Stimulated activated CD4-positive, alpha-beta T cell treated with anti-CD3 and anti-CD28 coated beads, Interleukin-1b, Interleukin-23, amount 100 ng/mL, for 24 hours (primary cell): ENCODE data around the gene CDH4.
"Not testable (repeated sequence)": the region's sequence is repeated elsewhere in the genome, so short reads cannot be mapped to it uniquely, and the experiment has no call there.

Source experiments
- DNase-seq, 4 experiments: peaks; one replicate each; pipeline ENCODE4 v3.0.0-alpha.2; 2020; ENCODE audit warnings: low read depth in 4 of 4, low spot score in 1 of 4

The CDH4 gene

GRCh38 chr20:61958773-61959700 is 707.0 kb downstream of the CDH4 start:
- DNase-seq = no peak

DNA sequence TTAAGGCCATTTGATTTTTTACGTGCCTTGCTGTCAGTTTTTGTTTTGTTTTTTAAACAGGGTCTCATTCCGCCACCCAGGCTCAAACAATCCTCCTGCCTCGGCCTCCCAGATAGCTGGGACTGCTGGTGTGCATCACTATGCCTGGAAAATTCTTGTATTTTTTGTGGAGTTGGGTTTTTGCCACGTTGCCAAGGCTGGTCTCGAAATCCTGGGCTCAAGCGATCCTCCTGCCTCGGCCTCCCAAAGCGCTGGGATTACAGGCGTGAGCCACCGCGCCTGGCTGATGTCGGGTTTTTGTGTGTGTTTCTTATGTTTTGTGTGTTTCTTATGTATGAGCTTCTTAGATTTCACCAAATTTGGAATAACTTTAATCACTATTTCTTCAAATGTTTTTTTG is 708.8 kb downstream of the CDH4 start:
- no peak for DNase-seq

GRCh38 chr20:61963149-61963548 is 711.1 kb downstream of the CDH4 start:
- DNase-seq = no peak

DNA sequence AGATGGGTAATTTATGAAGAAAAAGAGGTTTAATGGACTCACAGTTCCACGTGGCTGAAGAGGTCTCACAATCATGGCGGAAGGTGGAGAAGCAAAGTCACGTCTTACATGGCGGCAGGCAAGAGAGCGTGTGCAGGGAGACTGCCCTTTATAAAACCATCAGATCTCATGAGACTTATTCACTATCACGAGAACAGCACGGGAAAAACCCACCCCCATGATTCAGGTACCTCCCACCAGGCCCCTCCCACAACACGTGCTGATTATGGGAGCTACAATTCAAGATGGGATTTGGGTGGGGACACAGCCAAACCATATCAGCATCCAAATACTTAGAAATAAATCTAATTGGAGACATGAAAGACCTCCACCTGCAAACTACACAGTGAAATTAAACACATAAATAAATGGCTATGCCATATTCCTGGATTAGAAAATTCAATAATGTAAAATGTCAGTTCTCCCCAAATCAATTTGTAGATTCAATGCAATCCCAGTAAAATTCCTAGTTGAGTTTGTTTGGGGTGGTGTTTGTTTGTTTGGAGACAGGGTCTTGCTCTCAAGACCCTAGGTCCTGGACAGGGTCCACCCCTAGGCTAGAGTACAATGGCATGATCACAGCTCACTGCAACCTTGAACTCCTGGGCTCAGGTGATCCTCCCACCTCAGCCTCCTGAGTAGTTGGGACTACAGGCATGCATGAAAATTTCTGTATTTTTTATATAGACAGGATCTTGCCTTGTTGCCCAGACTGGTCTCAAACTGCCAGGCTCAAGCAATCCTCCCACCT is 712.0 kb downstream of the CDH4 start:
- DNase-seq = no peak

DNA sequence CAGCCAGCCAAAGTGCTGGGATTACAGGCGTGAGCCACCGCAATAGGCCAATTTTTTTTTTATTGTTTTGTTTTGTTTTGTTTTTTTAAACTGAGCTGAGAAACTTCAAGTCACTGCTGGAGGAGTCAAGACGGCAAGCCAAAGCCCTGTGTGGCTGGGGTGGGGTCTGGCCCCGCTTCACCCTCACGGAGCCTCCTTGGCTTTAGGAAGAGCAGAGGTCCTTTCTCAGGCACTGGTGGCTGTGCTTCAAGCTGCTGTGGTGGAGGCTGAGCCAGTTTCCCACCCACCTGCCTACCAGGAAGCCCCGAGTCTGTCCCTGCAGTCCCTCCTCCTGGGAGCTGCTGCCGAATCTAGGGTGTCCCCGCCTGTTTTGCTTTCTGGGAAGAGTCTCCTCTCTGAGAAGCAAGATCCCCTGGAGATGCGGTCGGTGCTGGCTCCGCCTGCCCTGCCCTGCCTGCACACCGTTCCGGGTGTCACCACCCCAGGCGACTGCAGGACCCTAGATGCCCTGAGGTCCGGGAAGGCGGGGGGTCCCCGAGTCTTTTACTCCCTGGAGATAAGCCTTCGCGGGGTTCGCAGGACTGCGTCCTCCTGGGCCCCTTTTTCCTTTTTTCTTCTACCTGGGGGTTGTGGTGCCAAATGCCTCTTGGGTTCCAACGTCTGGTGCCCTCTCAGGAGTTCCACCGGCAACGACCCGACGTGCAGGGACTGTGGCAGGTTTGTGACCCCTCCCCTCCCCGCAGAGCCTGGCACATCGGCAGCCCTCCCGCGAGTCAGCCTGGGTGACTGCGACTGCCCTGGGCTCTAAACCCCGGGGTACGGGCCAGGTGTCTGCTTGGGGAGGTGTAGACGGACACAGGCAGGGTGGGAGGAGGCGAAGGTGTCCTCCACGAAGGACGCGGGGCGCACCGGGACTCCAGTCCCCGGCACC is 712.9 kb downstream of the CDH4 start:
- DNase-seq = no peak

- no peak for DNase-seq
Observed at GRCh38 chr20:61965606-61966491, 713.8 kb downstream of the CDH4 start.

- no peak for DNase-seq
Observed at GRCh38 chr20:61966492-61967244, 714.6 kb downstream of the CDH4 start.

DNA sequence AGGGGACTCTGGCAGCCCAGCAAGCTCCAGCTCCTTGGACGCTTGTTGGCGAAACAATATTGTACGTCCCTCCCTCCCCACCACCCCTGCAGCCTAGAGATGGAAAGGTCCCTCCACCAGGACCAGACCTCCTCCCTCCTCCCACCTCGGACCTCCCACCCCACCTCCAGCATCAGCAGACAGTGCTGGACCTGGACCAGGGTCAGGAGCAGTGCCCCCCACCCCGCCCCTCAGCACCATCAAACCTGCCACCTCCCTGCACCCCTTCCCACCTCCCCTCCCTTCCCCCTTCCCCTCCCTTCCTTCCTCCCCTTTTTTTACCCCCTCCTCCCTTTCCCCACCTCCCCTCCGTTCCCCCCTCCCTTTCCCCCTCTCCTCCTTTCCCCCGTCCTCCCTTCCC is 715.2 kb downstream of the CDH4 start:
- no peak for DNase-seq

GRCh38 chr20:61968036-61968810 is 716.2 kb downstream of the CDH4 start:
- no peak for DNase-seq

DNA sequence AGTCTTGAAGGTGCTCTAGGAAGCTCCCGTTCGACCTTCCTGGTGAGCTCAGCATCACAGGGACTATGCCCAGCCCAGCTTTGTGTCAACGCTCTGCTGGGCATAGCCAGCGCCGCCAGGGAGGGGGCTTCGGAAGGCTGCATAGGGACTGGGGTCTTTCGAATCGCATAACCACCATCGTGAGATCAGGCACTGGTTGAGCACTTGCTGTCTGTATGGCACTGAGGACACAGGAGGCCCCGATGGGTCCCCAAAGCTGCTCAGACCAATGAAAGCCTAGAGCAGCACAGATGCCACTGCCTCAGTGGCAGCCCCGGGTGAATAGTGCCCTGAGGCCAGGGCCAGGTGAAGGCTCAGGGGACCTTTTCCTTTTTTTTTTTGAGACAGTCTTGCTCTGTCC is 716.9 kb downstream of the CDH4 start:
- no peak for DNase-seq

DNA sequence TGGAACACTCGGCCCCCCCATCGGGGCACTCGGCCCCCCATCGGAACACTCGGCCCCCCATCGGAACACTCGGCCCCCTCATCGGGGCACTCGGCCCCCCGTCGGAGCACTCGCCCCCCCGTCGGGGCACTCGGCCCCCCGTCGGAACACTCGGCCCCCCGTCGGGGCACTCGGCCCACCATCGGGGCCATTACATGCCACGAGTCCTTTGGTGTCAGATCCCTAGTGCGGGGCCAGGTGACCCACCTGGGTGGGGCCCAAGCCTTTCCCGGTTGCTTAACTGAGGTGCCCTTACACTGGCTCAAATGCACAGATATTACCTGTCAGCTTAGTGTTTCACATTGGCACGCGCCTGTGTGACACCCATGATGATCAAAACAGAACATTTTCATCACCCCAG is 717.7 kb downstream of the CDH4 start:
- no peak for DNase-seq

DNA sequence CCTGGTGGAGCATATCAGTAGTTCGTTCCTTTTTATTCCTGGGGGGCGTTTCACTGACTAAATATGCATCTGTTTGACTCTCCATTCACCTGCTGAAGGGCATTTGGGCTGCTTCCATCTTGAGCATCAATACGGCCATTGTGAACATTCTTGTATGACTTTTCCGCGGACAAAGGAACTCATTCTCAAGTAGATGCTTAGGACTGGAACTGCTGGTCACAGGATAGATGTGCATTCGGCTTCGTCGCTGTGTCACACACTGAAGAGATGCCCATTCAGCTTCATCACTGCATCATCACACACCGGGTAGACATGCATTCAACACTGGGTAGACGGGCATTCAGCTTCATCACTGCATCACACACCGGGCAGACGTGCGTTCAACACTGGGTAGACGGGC is 718.3 kb downstream of the CDH4 start:
- no peak for DNase-seq

DNA sequence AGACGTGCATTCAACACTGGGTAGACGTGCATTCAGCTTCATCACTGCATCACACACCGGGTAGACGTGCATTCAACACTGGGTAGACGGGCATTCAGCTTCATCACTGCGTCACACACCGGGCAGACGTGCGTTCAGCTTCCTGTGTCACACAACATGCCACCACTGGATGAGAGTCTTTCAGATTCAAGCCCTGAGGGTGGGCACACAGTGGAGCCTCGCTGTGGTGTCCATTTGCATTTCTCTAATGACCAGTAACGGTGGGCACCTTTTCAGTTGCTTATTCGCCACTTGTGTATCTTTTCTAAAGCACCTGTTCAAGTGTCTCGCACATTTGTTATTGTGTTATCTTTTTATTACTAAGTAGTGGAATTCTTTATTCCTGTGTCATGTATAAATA is 719.5 kb downstream of the CDH4 start:
- not testable (repeated sequence) for DNase-seq

GRCh38 chr20:61972636-61973508 is 720.8 kb downstream of the CDH4 start:
- no peak for DNase-seq

- no peak for DNase-seq
Observed at GRCh38 chr20:61973515-61974356, 721.7 kb downstream of the CDH4 start.

GRCh38 chr20:61974357-61974665 is 722.2 kb downstream of the CDH4 start:
- no peak for DNase-seq
